ENCODE data around the gene SMAD7. TPM values are rescaled to one million over a fixed set of nuclear protein-coding genes. Genes with fewer than 3 reads are reported as not detected.
A peak's percentile ranks its signal among the peaks of the same experiment; 100 is the strongest.

The SMAD7 gene
- total RNA-seq, 1 donor from 2014 or later = 76.5 TPM

GRCh38 chr18:48940854-48941611 lies 9.7 kb downstream of the SMAD7 start:
- no peak for DNase-seq (ENCODE audit: low spot score in 2 of 2)
- H3K27ac ChIP-seq = peak overlapping the region; percentile 97 to 99
- no peaks in the 10 kb centered on the region for H3K9me3 ChIP-seq
- peaks cover 36 to 82% of the 10 kb centered on the region in 2 donors for H3K4me1 ChIP-seq
- intact Hi-C loops (cut with DNase I) = no loop called here
- H3K4me3 ChIP-seq = peak overlapping the region; percentile 27 to 94
- H3K36me3 ChIP-seq = peaks cover 5 to 18% of the 10 kb centered on the region in 2 donors
- H3K27me3 ChIP-seq = no peaks in the 10 kb centered on the region
- TF ChIP-seq CTCF (IDR thresholded peaks at IDR 0.05) = no peak

GRCh38 chr18:48939205-48940097 lies 11.3 kb downstream of the SMAD7 start:
- H3K4me3 ChIP-seq = peak overlapping the region; percentile 37 to 94

GRCh38 chr18:48938827-48939204 lies 11.9 kb downstream of the SMAD7 start:
- intact Hi-C loops (cut with DNase I) = no loop called here
- DNase-seq (ENCODE audit: low spot score in 2 of 2) = no peak
- Histone ChIP-seq H3K36me3 (peaks cover 5 to 13% of the 10 kb centered on the region in 2 donors), H3K27me3 (no peaks in the 10 kb centered on the region), H3K27ac (peak overlapping the region; percentile 97 to 99), H3K4me3 (peak overlapping the region; percentile 37 to 94), H3K9me3 (no peaks in the 10 kb centered on the region), H3K4me1 (peaks cover 49 to 88% of the 10 kb centered on the region in 2 donors)
- TF ChIP-seq CTCF (IDR thresholded peaks at IDR 0.05) = no peak

More at GRCh38 chr18:48939205-48940097, 11.3 kb downstream of the SMAD7 start:
- peaks cover 5 to 17% of the 10 kb centered on the region in 2 donors for H3K36me3 ChIP-seq
- intact Hi-C loops (cut with DNase I) = no loop called here
- H3K4me1 ChIP-seq = peaks cover 45 to 90% of the 10 kb centered on the region in 2 donors
- TF ChIP-seq CTCF (IDR thresholded peaks at IDR 0.05) = no peak
- no peaks in the 10 kb centered on the region for H3K9me3 ChIP-seq
- no peak for DNase-seq (ENCODE audit: low spot score in 2 of 2)
- H3K27me3 ChIP-seq = no peaks in the 10 kb centered on the region
- peak overlapping the region; percentile 97 to 99 for H3K27ac ChIP-seq

GRCh38 chr18:48937869-48938750 lies 12.7 kb downstream of the SMAD7 start:
- no peaks in the 10 kb centered on the region for H3K27me3 ChIP-seq
- peaks cover 56 to 88% of the 10 kb centered on the region in 2 donors for H3K4me1 ChIP-seq
- intact Hi-C loops (cut with DNase I) = no loop called here
- peak overlapping the region; percentile 37 to 94 for H3K4me3 ChIP-seq
- no peaks in the 10 kb centered on the region for H3K9me3 ChIP-seq
- no peak for TF ChIP-seq CTCF (IDR thresholded peaks at IDR 0.05)
- no peak for DNase-seq (ENCODE audit: low spot score in 2 of 2)
- H3K36me3 ChIP-seq = peaks cover 5 to 13% of the 10 kb centered on the region in 2 donors
- peak overlapping the region; percentile 97 to 99 for H3K27ac ChIP-seq

- no peak for TF ChIP-seq CTCF (IDR thresholded peaks at IDR 0.05)
- no peaks in the 10 kb centered on the region for H3K27me3 ChIP-seq
- intact Hi-C loops (cut with DNase I) = loop anchor here (2.0 kb wide), 1 partner anchor 63 kb away; no protein-coding TSS in a partner anchor
- DNase-seq (ENCODE audit: low spot score in 2 of 2) = no peak
- peak overlapping the region; percentile 97 to 99 for H3K27ac ChIP-seq
- H3K4me3 ChIP-seq = peak overlapping the region; percentile 32 to 47
- H3K4me1 ChIP-seq = peaks cover 65 to 93% of the 10 kb centered on the region in 2 donors
- H3K36me3 ChIP-seq = peaks cover 0 to 7% of the 10 kb centered on the region in 2 donors
- no peaks in the 10 kb centered on the region for H3K9me3 ChIP-seq
Observed at GRCh38 chr18:48935433-48935774, 15.4 kb downstream of the SMAD7 start.

Data from ascending aorta (tissue), 2 donors.